Activated CD4-positive, alpha-beta T cell treated with anti-CD3 and anti-CD28 coated beads, Interleukin-2, amount 10 ng/mL, durations not matched to agents 24 days and 14 days (primary cell): ENCODE results near the gene ATXN7L1. TPM values are rescaled to one million over a fixed set of nuclear protein-coding genes. Genes with fewer than 3 reads are reported as not detected.

ENCODE experiments used
- DNase-seq: peaks from one replicate; pipeline ENCODE4 v3.0.0; 2022
- H3K27ac Mint-ChIP-seq: one replicate; pipeline ENCODE4 v1.8.0; 2022; ENCODE audit warnings: mild to moderate bottlenecking, mixed read lengths
- H3K27me3 Mint-ChIP-seq: one replicate; pipeline ENCODE4 v1.8.0; 2022; ENCODE audit warnings: mixed read lengths
- H3K36me3 Mint-ChIP-seq: one replicate; pipeline ENCODE4 v1.8.0; 2022; ENCODE audit warnings: low read depth, mild to moderate bottlenecking, mixed read lengths
- H3K4me1 Mint-ChIP-seq: one replicate; pipeline ENCODE4 v1.8.0; 2021; ENCODE audit warnings: mixed read lengths
- H3K4me3 Mint-ChIP-seq: one replicate; pipeline ENCODE4 v1.8.0; 2022; ENCODE audit warnings: mild to moderate bottlenecking, moderate library complexity, mixed read lengths
- H3K9me3 Mint-ChIP-seq: one replicate; pipeline ENCODE4 v1.8.0; 2021; ENCODE audit warnings: mixed read lengths
- intact Hi-C: fragments of 100-400 bp; cut with micrococcal nuclease; formaldehyde crosslinking; loops from one replicate; pipeline ENCODE4 v1.15.1; 2023
- total RNA-seq: library from RNA; stranded (reverse); gene quantifications from 2 replicates; pipeline ENCODE4 v1.2.3, GENCODE V29; 2022

The ATXN7L1 gene
- total RNA-seq, 1 donor from 2014 or later, result 8.5 TPM

DNA sequence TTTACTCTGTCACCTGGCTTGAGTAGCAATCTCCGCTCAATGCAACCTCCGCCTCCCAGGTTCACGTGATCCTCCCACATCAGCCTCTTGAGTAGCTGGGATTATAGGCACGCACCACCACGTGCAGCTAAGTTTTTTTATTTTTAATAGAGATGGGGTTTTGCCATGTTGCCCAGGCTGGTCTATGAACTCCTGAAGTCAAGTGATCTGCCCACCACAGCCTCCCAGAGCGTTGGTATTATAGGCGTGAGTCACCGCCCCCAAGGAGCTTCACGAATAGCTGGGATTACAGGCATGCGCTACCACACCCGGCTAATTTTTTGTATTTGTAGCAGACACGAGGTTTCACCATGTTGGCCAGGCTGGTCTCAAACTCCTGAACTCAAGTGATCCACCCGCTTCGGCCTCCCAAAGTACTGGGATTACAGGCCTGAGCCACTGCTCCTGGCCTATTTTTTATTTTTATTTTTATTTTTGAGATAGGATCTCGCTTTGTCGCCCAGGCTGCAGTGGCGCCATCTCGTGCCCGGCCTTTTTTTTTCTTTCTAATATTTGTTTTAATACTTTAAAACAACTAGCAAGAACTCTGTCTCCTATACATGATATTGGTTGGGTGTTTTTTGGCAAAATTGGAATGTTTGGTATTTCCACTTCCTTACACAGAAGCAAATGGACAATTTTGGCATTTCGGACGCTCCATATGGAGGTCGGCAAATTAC lies 296.2 kb downstream of the ATXN7L1 start:
- peaks cover 2% of the 10 kb centered on the region for H3K27me3 Mint-ChIP-seq
- no peak for DNase-seq
- no peak overlapping the region for H3K4me3 Mint-ChIP-seq
- H3K9me3 Mint-ChIP-seq, result peaks cover 3% of the 10 kb centered on the region
- no peaks in the 10 kb centered on the region for H3K36me3 Mint-ChIP-seq
- intact Hi-C loops, result no loop called here
- no peak overlapping the region for H3K27ac Mint-ChIP-seq
- peaks cover 5% of the 10 kb centered on the region for H3K4me1 Mint-ChIP-seq

DNA sequence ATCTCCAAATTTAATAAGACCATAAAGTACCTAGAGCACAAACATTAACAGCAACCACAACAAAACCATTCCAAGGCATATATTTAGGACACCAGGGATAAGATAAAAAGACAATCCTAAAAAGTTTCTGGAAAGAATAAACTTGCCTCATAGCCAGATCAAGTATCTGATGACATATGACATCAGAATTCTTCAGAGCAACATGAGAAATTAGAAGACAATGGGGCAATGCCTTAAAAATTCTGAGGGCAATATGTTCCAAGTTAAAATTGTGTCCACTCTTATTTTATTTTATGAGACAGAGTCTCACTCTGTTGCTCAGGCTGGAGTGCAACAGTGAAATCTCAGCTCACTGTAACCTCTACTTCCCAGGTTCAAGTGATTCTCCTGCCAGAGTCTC lies 297.9 kb downstream of the ATXN7L1 start:
- Mint-ChIP-seq H3K27ac (no peak overlapping the region), H3K4me1 (peaks cover 5% of the 10 kb centered on the region), H3K27me3 (peaks cover 2% of the 10 kb centered on the region), H3K36me3 (peaks cover 2% of the 10 kb centered on the region), H3K9me3 (no peaks in the 10 kb centered on the region), H3K4me3 (no peak overlapping the region)
- no peak for DNase-seq
- intact Hi-C loops, result no loop called here

DNA sequence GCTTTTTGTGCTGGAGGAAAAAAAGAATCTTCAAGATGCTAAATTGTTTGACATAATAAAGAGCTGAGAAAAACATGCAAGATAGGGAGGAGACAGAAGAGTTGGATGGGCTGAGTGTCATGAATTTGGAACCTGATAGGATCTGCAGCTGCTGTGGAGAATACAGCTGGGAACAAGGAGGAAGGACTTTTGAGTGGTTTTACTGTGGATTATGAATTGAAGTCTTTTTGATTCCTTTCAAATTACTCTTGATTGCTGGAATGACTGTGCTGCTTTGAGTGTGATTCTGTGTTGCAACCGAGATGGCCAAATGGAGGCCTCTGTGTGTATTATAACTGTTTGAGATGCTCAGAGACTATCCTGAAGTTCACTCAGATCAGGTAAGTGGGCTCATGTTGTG lies 299.1 kb downstream of the ATXN7L1 start:
- intact Hi-C loops, result no loop called here
- no peaks in the 10 kb centered on the region for H3K9me3 Mint-ChIP-seq
- peaks cover 5% of the 10 kb centered on the region for H3K4me1 Mint-ChIP-seq
- no peak overlapping the region for H3K27ac Mint-ChIP-seq
- peaks cover 2% of the 10 kb centered on the region for H3K27me3 Mint-ChIP-seq
- peaks cover 2% of the 10 kb centered on the region for H3K36me3 Mint-ChIP-seq
- H3K4me3 Mint-ChIP-seq, result no peak overlapping the region
- DNase-seq, result no peak

DNA sequence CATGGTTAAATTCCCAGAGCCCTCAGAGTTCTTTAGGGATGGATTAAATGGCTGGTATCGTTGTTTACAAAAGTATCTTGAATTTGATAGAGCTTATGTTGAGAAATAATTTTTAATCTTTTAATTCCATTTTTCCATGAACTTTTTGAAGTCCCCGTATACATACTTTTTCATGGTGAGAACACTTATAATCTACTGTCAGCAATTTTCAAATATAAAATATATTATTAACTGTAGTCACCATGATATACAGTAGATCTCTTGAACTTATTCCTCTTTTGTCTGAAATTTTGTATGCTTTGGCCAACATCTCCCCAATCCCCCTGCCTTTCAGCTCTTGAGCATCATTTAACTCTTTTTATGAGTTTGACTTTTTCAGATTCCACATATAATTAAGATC lies 304.5 kb downstream of the ATXN7L1 start:
- Mint-ChIP-seq H3K9me3 (no peaks in the 10 kb centered on the region), H3K4me1 (no peaks in the 10 kb centered on the region), H3K27me3 (no peaks in the 10 kb centered on the region), H3K4me3 (no peak overlapping the region), H3K27ac (no peak overlapping the region), H3K36me3 (peaks cover 20% of the 10 kb centered on the region)
- no peak for DNase-seq
- intact Hi-C loops, result no loop called here

DNA sequence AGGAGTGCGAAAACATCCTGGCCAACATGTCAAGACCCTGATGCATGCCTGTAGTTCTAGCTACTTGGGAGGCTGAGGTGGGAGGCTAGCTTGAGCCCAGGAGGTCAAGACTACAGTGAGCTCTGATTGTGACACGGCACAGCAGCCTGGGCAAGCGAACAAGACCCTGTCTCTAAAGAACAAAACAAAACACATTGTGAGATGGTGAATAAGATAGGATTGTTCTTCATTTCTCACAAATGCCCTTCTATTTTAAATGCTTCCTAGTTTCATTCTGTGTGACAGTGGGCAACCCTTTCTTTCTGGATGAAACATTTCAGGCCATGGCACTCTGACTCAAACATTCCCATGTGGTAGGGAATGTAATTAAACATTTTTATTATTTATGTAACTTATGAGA lies 308.6 kb downstream of the ATXN7L1 start:
- no peak overlapping the region for H3K4me3 Mint-ChIP-seq
- H3K36me3 Mint-ChIP-seq, result peaks cover 43% of the 10 kb centered on the region
- intact Hi-C loops, result no loop called here
- H3K9me3 Mint-ChIP-seq, result no peaks in the 10 kb centered on the region
- H3K27me3 Mint-ChIP-seq, result no peaks in the 10 kb centered on the region
- H3K4me1 Mint-ChIP-seq, result no peaks in the 10 kb centered on the region
- no peak overlapping the region for H3K27ac Mint-ChIP-seq
- DNase-seq, result no peak

DNA sequence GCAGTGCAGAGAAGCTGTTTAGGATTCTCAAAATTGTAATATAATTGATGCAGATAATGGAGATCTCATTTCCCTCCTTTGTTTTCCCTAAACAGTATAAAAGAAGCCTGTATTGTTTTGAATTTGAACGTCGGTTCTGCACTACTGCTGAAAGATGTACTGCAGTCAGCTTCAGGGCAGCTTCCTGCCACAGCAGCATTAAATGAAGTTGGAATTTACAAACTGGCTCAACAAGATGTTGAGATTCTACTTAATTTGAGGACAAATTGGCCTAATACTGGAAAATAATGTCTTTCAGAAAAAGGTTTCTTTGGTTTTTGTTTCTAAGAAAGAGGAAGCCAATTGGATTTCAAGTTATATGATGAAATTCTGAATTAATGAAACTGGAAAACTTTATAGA lies 309.4 kb downstream of the ATXN7L1 start:
- Mint-ChIP-seq H3K27ac (no peak overlapping the region), H3K36me3 (peaks cover 45% of the 10 kb centered on the region), H3K9me3 (no peaks in the 10 kb centered on the region), H3K4me3 (no peak overlapping the region), H3K27me3 (no peaks in the 10 kb centered on the region), H3K4me1 (no peaks in the 10 kb centered on the region)
- DNase-seq, result no peak
- intact Hi-C loops, result no loop called here

DNA sequence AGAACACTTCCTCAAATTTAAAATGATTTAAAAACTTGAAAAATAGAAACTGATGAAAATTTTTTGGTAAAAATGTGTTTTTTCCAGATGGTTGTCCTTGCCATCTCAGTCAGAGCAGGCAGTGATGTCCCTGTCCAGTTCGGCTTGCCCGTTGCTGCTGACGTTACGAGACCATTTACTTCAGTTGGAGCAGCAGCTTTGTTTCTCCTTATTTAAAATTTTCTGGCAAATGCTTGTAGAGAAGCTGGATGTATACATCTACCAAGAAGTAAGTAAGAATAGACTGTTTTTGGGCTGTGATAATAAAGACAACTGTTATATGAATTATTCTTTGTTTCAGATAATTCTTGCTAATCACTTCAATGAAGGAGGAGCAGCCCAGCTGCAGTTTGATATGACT lies 311.2 kb downstream of the ATXN7L1 start:
- DNase-seq, result no peak
- Mint-ChIP-seq H3K27me3 (no peaks in the 10 kb centered on the region), H3K27ac (no peak overlapping the region), H3K4me1 (no peaks in the 10 kb centered on the region), H3K9me3 (no peaks in the 10 kb centered on the region), H3K4me3 (no peak overlapping the region), H3K36me3 (peaks cover 44% of the 10 kb centered on the region)
- intact Hi-C loops, result no loop called here

DNA sequence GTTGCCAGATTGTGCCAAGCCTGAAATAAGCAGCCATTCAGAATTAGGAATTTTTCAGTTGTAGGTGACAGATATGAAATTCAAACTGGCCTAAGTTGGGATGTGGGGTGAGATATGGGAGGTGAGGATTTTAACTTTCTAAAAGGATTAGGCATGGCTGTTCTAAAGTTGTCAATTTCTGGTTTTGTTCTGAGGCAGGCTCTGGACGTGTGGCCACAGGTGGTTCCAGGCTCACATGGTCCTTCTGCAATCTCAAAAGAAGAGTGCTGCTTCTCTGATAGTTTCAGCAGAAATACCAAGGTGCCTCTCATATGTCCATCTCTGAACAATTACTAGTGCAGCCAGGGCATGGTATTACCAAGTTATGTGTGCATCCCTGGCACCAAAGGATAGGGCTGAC lies 316.5 kb downstream of the ATXN7L1 start:
- no peak for DNase-seq
- Mint-ChIP-seq H3K36me3 (peaks cover 43% of the 10 kb centered on the region), H3K9me3 (no peaks in the 10 kb centered on the region), H3K4me3 (no peak overlapping the region), H3K4me1 (no peaks in the 10 kb centered on the region), H3K27me3 (no peaks in the 10 kb centered on the region), H3K27ac (no peak overlapping the region)
- intact Hi-C loops, result no loop called here

Other genes with a start within 250 kb of the ATXN7L1 start
- gene CDHR3, start 86.7 kb upstream of the ATXN7L1 start, total RNA-seq, result 0.36 and 1.0 TPM in 2 replicates
- 26.6 and 27.2 TPM in 2 replicates for gene SYPL1, start 235.7 kb upstream of the ATXN7L1 start, total RNA-seq